ENCODE results near the gene OR2H1.

The OR2H1 gene

DNA sequence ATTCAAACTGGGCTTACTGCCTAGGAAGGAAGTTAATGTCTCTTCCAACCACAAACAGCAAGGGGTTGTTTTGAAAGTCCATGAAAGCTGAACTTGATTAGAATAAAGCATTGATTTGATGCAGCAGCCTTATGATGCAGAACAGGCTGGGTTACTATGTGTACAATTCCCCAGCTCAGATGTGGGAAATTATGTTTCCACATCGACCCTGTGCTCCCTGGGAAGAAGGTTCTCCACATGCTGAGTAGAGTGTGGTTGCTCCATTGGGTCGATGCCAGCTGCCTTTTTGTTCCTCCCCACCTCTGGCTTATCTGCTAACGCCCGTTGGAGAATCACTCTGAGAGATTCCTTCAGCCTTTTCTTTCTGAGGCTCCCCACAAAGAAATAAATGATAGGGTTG is 29.6 kb downstream of the OR2H1 start:
- no peak for DNase-seq

GRCh38 chr6:29487131-29487530 is 30.2 kb downstream of the OR2H1 start:
- no peak for DNase-seq

DNA sequence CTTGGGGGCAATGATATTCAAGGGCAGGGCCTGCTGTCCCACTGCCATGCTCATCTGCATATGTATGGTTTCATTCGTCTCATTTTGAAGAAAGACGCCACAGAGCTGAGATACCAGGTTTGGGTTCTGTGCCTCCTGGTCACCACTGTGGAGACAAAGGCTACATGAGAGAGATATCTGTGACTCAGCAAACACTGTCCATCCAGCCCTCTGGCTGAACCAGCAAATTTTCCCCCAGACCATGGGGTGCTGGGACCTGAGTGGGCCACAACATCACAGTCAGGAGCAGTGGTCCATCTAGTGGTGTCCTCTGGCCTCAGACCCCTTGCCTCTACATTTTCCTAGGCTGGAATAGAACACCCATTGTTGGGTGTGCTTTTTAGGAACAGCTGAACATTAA is 30.7 kb downstream of the OR2H1 start, which contains the start of gene MAS1L:
MAS1L (minus strand) TSS at position 297 of the 400 bp plus-strand sequence; CDS start at position 243, 54 bp downstream.
- no peak for DNase-seq

GRCh38 chr6:29488874-29489273 is 31.9 kb downstream of the OR2H1 start:
- no peak for DNase-seq

- DNase-seq: no peak
Observed at GRCh38 chr6:29489286-29489685, 32.3 kb downstream of the OR2H1 start.

DNA sequence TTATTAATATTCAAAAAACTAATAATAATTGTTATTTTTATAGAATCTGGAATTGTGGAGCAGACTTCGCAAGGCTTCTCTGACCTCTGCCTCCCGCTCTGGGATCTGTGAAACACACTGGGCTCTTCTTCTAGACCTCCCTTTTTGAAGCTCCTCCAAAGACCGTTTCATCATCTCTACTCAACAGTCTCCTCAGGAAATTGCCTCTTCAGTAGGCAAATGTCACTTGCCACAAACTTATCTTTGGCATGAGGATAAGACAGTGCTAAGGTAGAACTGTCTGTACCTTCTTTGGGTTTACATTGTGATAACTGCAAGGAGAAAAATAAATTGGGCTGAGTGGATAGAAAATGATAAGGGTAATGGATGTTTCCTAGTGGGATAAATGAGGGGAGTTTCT is 33.1 kb downstream of the OR2H1 start:
- no peak for DNase-seq

DNA sequence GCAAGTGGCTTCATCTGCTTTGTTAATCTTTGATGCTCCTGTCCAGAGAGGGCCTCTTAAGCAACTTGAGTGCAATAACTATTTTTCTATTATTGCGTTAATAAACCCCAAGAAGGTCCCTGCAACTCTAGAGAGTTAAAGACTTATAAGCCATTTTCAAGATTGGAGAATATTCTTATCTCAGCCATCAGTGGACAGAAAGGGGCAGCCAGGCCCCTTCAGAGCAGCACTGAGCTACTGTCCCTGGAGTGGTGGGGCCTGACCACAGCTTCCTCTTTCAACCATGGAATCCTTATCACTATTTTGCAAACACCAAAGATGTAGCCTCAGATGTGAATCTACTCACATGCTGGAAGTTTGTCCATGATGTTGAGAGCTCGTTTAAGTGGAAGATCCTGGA is 33.6 kb downstream of the OR2H1 start:
- DNase-seq: no peak

- DNase-seq: no peak
Observed at GRCh38 chr6:29491574-29491973, 34.6 kb downstream of the OR2H1 start.

DNA sequence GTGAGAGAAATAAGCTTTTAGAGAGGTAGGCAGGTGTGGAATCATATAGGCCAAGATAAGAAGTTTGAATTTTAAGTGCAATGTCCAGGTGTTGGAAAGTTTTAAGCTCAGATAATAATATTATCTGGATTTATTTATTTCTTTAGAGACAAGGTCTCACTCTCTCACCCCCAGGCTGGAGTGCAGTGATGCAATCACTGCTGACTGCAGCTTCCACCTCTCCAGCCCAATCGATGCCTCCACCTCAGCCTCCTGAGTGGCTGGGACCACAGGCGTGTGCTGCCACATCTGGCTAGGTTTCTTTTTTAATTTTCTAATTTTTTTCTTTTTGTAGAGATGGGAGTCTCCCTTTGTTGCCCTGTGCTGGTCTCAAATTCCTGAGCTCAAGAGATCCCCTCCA is 36.3 kb downstream of the OR2H1 start:
- DNase-seq: no peak

DNA sequence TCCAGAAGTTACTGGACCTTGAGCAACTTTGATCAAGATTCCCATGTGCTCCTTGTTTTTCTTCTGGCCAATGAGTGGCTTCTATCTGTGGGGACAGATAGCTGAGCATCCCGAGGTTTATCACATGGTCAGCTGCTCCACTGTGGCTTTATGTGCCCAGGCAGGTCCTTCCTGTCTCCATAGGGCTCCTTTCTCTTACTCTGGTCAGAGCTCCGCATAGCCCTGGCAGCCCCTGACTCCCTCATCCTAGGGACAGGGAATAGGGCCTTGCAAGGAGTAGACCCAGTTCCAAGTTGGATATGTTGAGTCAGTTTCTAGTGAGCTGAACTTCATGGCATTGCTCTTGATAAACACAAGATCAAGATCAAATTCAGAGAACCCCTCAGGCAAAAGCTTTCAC is 37.2 kb downstream of the OR2H1 start:
- DNase-seq: no peak

DNA sequence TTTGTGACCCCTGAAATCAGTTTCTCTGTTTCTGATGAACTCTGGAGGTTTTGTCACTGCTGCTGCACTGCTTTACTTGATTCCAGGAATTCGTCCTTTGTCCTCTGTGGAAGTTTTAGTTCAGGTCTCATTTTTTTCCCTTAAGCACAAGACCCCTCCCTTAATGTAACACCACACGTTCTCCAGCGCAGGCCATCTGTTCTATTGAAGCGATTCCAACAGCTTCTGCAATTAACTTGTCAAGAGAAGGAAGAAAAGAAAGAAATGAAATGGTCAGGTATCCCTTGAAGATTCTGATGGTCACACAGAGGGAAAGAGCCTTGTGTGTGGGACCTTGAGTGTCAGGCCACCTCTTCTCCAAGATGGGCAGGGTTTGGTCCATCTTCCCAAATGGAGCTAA is 38.6 kb downstream of the OR2H1 start:
- no peak for DNase-seq

- no peak for DNase-seq
Observed at GRCh38 chr6:29496961-29497360, 40.0 kb downstream of the OR2H1 start.

- DNase-seq: no peak
Observed at GRCh38 chr6:29499704-29500103, 42.7 kb downstream of the OR2H1 start.

DNA sequence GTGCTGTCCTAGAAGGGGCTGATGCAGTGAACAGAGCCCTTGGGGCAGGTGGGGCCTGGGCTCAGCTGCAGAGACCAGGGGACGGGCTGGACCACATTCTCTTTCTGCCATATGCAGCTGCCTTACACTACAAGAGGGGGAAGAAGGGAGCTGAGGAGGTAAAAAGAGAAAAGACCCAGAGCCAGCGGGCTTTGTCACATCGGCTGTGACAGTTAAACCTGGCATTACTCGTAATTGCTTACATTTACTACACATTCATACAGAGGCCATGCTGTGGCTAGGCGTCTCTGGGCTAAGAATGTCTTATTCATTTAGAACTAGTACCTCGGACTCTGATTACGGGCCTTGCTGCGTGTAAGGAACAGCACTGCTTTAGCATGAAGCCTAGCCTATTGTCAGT is 43.6 kb downstream of the OR2H1 start:
- DNase-seq: no peak

- DNase-seq: no peak
Observed at GRCh38 chr6:29501106-29501505, 44.2 kb downstream of the OR2H1 start.

DNA sequence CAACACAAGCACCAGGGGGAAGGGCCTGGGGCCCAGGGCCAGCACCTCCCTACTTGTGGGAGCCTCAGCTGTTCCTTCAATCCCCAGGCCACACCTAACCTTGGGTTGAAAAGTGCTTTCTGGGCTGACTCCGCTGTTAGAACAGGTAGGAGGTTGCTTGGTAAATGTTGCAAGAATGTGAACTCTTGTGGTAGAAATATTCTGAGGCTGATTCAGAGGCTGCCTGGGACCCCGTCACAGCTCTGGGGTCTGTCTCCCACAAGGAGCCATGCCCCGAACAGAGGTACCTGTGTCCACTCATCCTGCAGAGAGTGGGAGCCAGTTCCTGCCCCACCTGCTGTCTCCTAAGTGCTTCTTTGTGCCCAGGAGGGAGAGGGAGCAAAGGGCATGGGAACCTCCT is 45.2 kb downstream of the OR2H1 start:
- peak; percentile 16 for DNase-seq

DNA sequence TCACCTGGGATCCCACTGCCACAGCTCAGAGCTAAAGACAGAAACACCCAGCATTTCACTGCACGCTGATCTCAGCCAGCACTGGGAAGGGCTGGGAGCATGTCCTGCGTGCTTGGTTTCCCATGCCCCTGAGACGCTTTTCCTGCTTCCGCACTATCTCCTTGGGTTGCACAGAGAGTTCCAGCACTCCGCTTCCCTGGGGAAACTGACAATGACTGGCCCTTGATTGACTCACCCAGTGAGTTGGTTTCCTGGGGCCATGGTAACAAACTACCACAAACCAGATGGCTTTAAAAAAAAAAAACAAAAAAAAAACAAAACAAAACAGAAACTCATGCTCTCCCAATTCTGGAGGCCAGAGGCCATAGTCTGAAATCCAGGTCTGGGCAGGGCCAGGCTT is 45.6 kb downstream of the OR2H1 start:
- DNase-seq: peak; percentile 16

GRCh38 chr6:29504961-29505360 is 48.0 kb downstream of the OR2H1 start:
- DNase-seq: no peak

DNA sequence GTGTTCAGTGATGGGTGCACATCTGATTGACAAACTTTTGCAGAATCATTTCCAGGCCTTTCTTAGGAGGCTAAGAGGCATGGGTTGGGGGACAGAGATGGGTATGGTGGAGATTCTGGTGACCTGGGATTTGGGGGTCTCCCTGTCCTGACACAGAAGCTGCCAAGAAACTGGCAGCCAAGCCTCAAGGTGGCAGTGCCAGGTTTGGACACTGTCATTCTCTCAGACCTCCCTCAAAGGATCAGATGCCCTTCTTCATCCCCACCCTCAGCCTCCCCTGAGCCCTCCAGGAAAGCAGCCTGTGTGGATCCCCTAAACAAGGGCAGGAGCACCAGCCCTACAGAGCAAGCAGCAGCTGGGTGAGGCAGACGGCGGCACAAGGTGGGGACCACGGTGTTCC is 48.9 kb downstream of the OR2H1 start:
- no peak for DNase-seq

- DNase-seq: no peak
Observed at GRCh38 chr6:29506446-29507067, 49.6 kb downstream of the OR2H1 start.

GRCh38 chr6:29507319-29507718 is 50.4 kb downstream of the OR2H1 start:
- no peak for DNase-seq

DNA sequence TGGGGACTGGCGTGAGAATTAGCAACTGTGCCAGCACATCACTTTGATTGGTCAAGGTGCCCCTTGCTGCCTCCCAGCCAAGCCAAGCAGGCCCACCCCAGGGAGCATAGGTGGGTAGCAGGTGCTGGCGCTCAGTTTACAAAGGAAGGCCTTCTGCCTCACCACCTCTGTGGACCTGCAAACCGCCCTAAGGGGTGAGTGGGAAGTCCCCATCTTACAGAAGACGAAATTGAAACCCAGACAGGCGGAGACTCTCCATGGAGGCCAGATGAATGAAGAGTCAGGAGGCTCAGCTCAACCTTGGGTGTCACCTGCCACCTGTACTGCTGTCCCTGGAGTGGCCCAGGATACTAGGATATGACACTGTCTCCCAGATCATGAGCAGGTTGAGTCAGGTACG is 52.3 kb downstream of the OR2H1 start:
- DNase-seq: no peak

GRCh38 chr6:29509711-29510110 is 52.8 kb downstream of the OR2H1 start:
- no peak for DNase-seq

DNA sequence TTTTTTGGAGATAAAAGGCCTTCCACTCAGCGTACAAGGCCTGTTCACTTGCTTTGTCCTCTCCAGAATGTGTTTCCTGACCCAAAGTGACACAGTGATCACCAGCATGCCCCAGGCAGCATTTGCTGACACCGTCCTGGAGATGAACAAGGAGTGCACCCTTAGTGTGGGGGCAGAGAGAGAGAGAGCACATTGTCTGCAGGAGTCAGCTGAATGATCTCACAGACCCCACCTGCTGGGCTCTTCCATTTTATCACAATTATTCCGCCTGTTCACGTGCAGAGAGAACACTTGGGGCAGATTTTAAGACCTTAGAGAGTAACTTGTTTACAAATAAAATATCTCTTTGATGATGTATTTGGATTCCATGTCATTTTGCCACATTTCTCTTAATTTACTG is 53.2 kb downstream of the OR2H1 start:
- no peak for DNase-seq

DNA sequence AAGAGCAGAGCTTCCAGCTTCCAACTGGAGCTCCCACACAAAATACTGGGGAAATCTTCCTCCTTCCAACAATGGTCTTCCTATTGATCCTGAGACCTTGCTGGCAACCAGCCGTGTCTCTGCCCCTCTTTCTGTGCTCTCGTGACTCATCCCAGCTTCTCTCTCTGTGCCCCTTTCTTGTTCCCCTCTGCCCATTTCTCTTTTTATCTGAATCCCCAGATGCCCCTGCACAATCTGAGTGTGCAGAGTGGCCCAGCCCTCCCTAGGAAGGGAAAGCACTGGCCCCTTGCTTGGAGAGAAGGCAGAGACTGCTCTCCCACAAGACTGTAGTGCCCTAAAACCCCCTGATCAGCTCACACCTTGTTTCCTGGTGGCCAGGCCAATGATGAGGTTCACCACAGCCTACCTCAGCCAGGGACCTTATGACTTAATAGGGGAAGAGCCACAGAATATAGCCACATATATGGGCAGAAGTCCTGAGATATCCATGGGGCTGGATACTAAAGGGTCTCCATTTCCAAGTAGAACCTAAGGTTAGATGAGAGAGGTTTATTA is 53.9 kb downstream of the OR2H1 start:
- DNase-seq: no peak
